WTC11 (cell line): Measurements from ENCODE around the gene CATSPERB.

Experiments used
- AR ChIP-seq: fragments of 250-450 bp; sonication (Bioruptor Pico); IDR thresholded peaks from 2 replicates; pipeline ENCODE4 v1.9.0; 2021; ENCODE audit warnings: mild to moderate bottlenecking
- JUN ChIP-seq: sonication (generic); formaldehyde crosslinking; IDR thresholded peaks from 2 replicates; pipeline ENCODE4 v1.8.0; 2023; ENCODE audit warnings: mild to moderate bottlenecking, missing genetic modification reagents
- RELA ChIP-seq: sonication (generic); formaldehyde crosslinking; IDR thresholded peaks from 2 replicates; pipeline ENCODE4 v1.8.1; 2022; ENCODE audit warnings: missing genetic modification reagents, mild to moderate bottlenecking, borderline replicate concordance
- STAT6 ChIP-seq: sonication (generic); formaldehyde crosslinking; conservative IDR thresholded peaks from 2 replicates; pipeline ENCODE4 v1.8.1; 2023; ENCODE audit warnings: mild to moderate bottlenecking, low read depth, missing genetic modification reagents, moderate library complexity
- TF ChIP-seq, protein P1 (sequence below): fragments of 200-600 bp; IDR thresholded peaks from 2 replicates; pipeline ENCODE4 v1.8.0; 2022; ENCODE audit warnings: antibody characterized with exemption
- TF ChIP-seq, protein P2 (sequence below): sonication (generic); formaldehyde crosslinking; IDR thresholded peaks from 2 replicates; pipeline ENCODE4 v1.8.0; 2022; ENCODE audit warnings: mild to moderate bottlenecking, missing genetic modification reagents
- TF ChIP-seq, protein P3 (sequence below): sonication (generic); formaldehyde crosslinking; IDR thresholded peaks from 2 replicates; pipeline ENCODE4 v1.8.0; 2022; ENCODE audit warnings: missing genetic modification reagents

GRCh38 chr14:91743305-91743653 lies 11.4 kb upstream of the CATSPERB start:
- TF ChIP-seq JUN = no peak
- TF ChIP-seq, protein P1, sequence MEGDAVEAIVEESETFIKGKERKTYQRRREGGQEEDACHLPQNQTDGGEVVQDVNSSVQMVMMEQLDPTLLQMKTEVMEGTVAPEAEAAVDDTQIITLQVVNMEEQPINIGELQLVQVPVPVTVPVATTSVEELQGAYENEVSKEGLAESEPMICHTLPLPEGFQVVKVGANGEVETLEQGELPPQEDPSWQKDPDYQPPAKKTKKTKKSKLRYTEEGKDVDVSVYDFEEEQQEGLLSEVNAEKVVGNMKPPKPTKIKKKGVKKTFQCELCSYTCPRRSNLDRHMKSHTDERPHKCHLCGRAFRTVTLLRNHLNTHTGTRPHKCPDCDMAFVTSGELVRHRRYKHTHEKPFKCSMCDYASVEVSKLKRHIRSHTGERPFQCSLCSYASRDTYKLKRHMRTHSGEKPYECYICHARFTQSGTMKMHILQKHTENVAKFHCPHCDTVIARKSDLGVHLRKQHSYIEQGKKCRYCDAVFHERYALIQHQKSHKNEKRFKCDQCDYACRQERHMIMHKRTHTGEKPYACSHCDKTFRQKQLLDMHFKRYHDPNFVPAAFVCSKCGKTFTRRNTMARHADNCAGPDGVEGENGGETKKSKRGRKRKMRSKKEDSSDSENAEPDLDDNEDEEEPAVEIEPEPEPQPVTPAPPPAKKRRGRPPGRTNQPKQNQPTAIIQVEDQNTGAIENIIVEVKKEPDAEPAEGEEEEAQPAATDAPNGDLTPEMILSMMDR = no peak
- no peak for TF ChIP-seq RELA (CRISPR knock-in tag)
- TF ChIP-seq, protein P2, sequence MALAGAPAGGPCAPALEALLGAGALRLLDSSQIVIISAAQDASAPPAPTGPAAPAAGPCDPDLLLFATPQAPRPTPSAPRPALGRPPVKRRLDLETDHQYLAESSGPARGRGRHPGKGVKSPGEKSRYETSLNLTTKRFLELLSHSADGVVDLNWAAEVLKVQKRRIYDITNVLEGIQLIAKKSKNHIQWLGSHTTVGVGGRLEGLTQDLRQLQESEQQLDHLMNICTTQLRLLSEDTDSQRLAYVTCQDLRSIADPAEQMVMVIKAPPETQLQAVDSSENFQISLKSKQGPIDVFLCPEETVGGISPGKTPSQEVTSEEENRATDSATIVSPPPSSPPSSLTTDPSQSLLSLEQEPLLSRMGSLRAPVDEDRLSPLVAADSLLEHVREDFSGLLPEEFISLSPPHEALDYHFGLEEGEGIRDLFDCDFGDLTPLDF (CRISPR knock-in tag) = no peak
- TF ChIP-seq AR (CRISPR knock-in tag) = no peak
- TF ChIP-seq STAT6 (CRISPR knock-in tag) = no peak
- TF ChIP-seq, protein P3, sequence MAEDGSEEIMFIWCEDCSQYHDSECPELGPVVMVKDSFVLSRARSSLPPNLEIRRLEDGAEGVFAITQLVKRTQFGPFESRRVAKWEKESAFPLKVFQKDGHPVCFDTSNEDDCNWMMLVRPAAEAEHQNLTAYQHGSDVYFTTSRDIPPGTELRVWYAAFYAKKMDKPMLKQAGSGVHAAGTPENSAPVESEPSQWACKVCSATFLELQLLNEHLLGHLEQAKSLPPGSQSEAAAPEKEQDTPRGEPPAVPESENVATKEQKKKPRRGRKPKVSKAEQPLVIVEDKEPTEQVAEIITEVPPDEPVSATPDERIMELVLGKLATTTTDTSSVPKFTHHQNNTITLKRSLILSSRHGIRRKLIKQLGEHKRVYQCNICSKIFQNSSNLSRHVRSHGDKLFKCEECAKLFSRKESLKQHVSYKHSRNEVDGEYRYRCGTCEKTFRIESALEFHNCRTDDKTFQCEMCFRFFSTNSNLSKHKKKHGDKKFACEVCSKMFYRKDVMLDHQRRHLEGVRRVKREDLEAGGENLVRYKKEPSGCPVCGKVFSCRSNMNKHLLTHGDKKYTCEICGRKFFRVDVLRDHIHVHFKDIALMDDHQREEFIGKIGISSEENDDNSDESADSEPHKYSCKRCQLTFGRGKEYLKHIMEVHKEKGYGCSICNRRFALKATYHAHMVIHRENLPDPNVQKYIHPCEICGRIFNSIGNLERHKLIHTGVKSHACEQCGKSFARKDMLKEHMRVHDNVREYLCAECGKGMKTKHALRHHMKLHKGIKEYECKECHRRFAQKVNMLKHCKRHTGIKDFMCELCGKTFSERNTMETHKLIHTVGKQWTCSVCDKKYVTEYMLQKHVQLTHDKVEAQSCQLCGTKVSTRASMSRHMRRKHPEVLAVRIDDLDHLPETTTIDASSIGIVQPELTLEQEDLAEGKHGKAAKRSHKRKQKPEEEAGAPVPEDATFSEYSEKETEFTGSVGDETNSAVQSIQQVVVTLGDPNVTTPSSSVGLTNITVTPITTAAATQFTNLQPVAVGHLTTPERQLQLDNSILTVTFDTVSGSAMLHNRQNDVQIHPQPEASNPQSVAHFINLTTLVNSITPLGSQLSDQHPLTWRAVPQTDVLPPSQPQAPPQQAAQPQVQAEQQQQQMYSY (CRISPR knock-in tag) = no peak
